ENCODE data around the gene CENPF. TPM values are rescaled to one million over a fixed set of nuclear protein-coding genes. Genes with fewer than 3 reads are reported as not detected.

Gene CENPF, protein sequence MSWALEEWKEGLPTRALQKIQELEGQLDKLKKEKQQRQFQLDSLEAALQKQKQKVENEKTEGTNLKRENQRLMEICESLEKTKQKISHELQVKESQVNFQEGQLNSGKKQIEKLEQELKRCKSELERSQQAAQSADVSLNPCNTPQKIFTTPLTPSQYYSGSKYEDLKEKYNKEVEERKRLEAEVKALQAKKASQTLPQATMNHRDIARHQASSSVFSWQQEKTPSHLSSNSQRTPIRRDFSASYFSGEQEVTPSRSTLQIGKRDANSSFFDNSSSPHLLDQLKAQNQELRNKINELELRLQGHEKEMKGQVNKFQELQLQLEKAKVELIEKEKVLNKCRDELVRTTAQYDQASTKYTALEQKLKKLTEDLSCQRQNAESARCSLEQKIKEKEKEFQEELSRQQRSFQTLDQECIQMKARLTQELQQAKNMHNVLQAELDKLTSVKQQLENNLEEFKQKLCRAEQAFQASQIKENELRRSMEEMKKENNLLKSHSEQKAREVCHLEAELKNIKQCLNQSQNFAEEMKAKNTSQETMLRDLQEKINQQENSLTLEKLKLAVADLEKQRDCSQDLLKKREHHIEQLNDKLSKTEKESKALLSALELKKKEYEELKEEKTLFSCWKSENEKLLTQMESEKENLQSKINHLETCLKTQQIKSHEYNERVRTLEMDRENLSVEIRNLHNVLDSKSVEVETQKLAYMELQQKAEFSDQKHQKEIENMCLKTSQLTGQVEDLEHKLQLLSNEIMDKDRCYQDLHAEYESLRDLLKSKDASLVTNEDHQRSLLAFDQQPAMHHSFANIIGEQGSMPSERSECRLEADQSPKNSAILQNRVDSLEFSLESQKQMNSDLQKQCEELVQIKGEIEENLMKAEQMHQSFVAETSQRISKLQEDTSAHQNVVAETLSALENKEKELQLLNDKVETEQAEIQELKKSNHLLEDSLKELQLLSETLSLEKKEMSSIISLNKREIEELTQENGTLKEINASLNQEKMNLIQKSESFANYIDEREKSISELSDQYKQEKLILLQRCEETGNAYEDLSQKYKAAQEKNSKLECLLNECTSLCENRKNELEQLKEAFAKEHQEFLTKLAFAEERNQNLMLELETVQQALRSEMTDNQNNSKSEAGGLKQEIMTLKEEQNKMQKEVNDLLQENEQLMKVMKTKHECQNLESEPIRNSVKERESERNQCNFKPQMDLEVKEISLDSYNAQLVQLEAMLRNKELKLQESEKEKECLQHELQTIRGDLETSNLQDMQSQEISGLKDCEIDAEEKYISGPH (N-terminal part only)
- total RNA-seq, result 191 and 202 TPM in 2 replicates
- long read RNA-seq, transcript CENPF-202 (3 exons, 689 nt), result major isoform, 5 of 209 reads
- long read RNA-seq, partial matches to known transcripts, result 195 of 209 reads
- long read RNA-seq, other reads (novel, unspliced or antisense), result 9 of 209 reads

DNA sequence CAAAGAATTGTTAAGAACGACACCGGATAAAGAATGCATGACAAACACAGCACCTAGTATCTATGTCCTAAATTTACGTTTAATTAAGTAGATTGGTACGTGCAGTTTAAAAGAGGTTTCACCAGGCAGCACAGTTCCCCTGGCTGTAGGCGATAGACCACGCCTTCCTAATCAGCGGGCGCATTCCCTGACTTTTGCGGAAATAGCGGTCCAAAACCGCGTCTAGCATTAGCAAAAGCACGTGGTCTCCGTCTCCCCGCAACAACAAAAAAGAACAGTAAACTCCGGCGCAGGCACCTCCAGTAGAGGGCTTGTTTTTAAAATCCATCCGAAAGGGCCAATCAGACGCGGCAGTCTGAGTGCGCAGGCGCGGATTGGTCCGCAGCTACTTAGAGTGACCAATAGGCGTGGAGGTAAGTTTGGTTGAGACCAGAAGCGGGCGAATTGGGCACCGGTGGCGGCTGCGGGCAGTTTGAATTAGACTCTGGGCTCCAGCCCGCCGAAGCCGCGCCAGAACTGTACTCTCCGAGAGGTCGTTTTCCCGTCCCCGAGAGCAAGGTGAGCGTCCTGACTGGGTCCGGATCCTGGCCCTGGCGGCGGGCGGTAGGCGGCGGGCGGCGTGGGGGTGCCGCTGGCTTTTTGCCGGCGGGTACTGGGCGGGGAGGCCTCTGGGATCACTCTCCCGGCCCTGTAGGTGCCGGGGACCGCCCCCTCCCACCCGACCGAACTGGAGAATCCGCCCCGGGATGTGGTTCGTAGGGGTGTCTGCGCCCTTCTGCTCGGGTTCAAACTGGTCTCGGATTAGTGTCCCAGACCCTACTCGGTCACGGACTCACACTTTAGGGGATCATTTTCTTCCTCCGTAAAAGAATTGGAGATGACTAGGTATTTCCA, at the start of gene CENPF:
TSS of gene CENPF (plus strand) at position 432 of the 894 bp plus-strand sequence. CDS start 10,560 bp downstream, outside the sequence.
- peak; percentile 88 for DNase-seq (ENCODE audit: low read depth, low spot score)
- Mint-ChIP-seq H3K27ac (ENCODE audit: unreplicated experiment) (peak within 1 kb of the TSS; percentile 97), H3K36me3 (ENCODE audit: low read depth) (peaks cover 2% of the 10 kb centered on the region), H3K4me1 (peaks cover 28% of the 10 kb centered on the region), H3K4me3 (peak within 1 kb of the TSS; percentile 92), H3K27me3 (ENCODE audit: low read depth) (no peaks in the 10 kb centered on the region), H3K9me3 (no peaks in the 10 kb centered on the region)
- TF ChIP-seq, protein P1, sequence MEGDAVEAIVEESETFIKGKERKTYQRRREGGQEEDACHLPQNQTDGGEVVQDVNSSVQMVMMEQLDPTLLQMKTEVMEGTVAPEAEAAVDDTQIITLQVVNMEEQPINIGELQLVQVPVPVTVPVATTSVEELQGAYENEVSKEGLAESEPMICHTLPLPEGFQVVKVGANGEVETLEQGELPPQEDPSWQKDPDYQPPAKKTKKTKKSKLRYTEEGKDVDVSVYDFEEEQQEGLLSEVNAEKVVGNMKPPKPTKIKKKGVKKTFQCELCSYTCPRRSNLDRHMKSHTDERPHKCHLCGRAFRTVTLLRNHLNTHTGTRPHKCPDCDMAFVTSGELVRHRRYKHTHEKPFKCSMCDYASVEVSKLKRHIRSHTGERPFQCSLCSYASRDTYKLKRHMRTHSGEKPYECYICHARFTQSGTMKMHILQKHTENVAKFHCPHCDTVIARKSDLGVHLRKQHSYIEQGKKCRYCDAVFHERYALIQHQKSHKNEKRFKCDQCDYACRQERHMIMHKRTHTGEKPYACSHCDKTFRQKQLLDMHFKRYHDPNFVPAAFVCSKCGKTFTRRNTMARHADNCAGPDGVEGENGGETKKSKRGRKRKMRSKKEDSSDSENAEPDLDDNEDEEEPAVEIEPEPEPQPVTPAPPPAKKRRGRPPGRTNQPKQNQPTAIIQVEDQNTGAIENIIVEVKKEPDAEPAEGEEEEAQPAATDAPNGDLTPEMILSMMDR (conservative IDR thresholded peaks at IDR 0.05), result peak; percentile 37

DNA sequence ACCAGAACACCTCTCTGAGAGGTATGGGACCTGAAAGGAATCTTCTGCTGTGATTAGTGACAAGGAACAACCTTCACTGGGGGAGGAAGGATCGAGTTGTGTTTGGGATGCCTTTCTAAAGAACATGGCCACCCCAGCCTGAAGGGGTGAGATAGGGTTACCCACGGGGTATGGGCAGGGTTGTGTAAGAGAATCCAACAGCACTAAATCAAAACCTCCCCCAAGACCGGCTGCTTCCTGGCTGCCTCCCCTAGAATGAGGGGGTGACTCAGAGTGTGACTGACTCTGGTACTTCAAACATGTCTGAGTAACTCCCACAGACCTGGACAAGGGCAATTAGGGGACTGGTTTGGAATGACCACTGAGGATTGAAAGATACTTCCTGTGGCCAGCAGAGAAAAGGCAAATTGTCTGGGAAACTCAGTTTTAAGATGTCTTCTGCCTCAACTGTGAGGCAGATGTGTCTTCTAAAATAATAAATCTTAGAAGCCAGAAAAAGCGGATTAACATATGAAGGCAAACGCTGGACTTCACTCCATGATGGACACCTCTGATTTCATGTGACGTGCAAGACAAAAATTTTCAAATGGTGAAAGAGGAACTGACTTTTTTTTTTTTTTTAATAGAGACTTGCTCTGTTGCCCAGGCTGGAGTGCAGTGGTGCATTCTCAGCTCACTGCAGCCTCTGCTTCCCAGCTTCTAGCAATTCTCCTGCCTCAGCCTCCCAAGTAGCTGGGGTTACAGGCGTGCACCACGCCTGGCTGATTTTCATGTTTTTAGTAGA, 44.9 kb upstream of the CENPF start:
- no peak overlapping the region for H3K27ac Mint-ChIP-seq (ENCODE audit: unreplicated experiment)
- DNase-seq (ENCODE audit: low read depth, low spot score), result no peak
- H3K36me3 Mint-ChIP-seq (ENCODE audit: low read depth), result no peaks in the 10 kb centered on the region
- TF ChIP-seq, protein P1 (conservative IDR thresholded peaks at IDR 0.05), result no peak
- peaks cover 2% of the 10 kb centered on the region for H3K9me3 Mint-ChIP-seq
- no peak overlapping the region for H3K4me3 Mint-ChIP-seq
- H3K27me3 Mint-ChIP-seq (ENCODE audit: low read depth), result no peaks in the 10 kb centered on the region
- peaks cover 7% of the 10 kb centered on the region for H3K4me1 Mint-ChIP-seq

DNA sequence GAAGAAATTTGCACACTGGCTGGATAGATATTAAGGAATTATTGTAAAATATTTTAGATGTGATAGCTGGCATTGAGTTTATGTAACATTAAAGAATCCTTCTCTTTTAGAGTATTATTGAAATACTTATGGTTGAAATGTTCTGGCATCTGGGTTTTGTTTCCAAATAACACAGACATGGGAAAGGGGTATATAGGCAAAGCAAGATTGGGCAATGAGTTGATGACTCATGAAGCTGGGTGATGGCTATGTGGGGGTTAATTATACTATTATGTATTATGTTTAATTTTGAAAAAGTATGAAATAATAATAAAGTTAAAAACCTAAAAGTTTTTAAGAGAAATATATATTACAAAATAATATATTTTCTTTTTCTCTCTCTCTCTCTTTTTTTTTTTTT, 39.1 kb upstream of the CENPF start:
- no peak overlapping the region for H3K27ac Mint-ChIP-seq (ENCODE audit: unreplicated experiment)
- TF ChIP-seq, protein P1 (conservative IDR thresholded peaks at IDR 0.05), result no peak
- DNase-seq (ENCODE audit: low read depth, low spot score), result no peak
- H3K9me3 Mint-ChIP-seq, result peaks cover 2% of the 10 kb centered on the region
- H3K4me1 Mint-ChIP-seq, result no peaks in the 10 kb centered on the region
- H3K27me3 Mint-ChIP-seq (ENCODE audit: low read depth), result no peaks in the 10 kb centered on the region
- no peaks in the 10 kb centered on the region for H3K36me3 Mint-ChIP-seq (ENCODE audit: low read depth)
- H3K4me3 Mint-ChIP-seq, result no peak overlapping the region

DNA sequence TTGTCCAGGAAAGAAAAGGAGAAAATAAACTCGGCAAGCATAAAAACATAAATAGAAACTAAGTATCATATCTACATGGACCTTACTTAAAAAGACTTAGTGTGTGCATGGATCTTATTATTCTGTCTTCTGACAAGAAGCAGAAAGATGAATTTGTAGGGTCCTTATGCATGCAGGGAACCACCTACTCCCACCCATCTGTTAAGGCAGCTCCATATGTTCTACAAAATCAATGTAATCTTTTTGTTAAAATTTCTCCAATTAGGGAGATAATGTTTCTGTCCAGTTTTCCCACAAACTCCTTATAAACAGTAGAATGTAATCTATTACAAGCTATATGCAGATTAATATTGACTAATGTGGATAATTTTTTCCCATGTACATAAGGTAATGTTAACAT, 37.7 kb upstream of the CENPF start:
- DNase-seq (ENCODE audit: low read depth, low spot score), result no peak
- peaks cover 2% of the 10 kb centered on the region for H3K9me3 Mint-ChIP-seq
- TF ChIP-seq, protein P1 (conservative IDR thresholded peaks at IDR 0.05), result no peak
- H3K4me3 Mint-ChIP-seq, result no peak overlapping the region
- H3K4me1 Mint-ChIP-seq, result no peaks in the 10 kb centered on the region
- no peak overlapping the region for H3K27ac Mint-ChIP-seq (ENCODE audit: unreplicated experiment)
- H3K36me3 Mint-ChIP-seq (ENCODE audit: low read depth), result no peaks in the 10 kb centered on the region
- H3K27me3 Mint-ChIP-seq (ENCODE audit: low read depth), result no peaks in the 10 kb centered on the region

Data from neural crest cell (in vitro differentiated cells).